ENCODE data around the gene ORAI1. TPM values are rescaled to one million over a fixed set of nuclear protein-coding genes. Genes with fewer than 3 reads are reported as not detected.

The ORAI1 gene
- total and polyA plus RNA-seq, 12 donors = 1.8 to 18.1 (median 8.8) TPM

DNA sequence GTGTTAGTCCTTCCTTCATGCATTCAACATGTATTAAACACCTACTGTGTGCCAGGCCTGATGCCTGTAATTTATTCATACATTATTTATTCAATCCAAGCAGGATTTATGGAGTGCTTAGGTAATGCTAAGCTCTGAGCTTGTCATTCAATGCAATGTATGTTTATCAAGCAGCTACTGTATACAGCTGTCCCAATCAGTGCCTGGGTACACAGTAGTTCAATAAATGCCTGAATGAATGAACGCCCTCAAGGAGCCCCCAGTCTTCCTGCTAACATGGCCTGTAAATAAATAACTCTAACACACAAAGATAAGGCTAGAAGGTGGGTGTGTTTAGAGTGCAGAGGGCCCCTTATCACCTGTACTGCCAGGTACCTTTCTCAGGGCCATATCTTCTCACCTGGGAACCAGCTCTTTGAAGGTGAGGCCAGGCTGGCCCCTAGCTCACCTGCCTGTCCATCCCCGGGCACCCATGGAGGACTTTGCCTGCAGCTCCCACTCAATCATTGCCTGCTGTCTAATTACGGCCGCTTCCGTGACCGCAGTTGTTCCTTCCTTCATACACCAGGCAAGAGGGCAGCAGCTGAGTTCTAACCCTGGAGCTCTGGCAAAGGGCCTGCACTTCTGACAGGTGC is 25.5 kb upstream of the ORAI1 start:
- DNase-seq (no peak), ATAC-seq (no peak)
- Histone ChIP-seq H3K4me1 (no peaks in the 10 kb centered on the region), H3K36me3 (no peaks in the 10 kb centered on the region), H3K9me3 (no peaks in the 10 kb centered on the region), H3K4me3 (no peak overlapping the region), H3K27me3 (no peaks in the 10 kb centered on the region), H3K27ac (no peak overlapping the region)
- WGBS, 2 donors = 91 to 92% methylated on average over 6 of the region's 6 CpGs
- TF ChIP-seq CTCF (IDR thresholded peaks at IDR 0.05) = no peak
- intact Hi-C loops (cut with DNase I) = no loop called here

DNA sequence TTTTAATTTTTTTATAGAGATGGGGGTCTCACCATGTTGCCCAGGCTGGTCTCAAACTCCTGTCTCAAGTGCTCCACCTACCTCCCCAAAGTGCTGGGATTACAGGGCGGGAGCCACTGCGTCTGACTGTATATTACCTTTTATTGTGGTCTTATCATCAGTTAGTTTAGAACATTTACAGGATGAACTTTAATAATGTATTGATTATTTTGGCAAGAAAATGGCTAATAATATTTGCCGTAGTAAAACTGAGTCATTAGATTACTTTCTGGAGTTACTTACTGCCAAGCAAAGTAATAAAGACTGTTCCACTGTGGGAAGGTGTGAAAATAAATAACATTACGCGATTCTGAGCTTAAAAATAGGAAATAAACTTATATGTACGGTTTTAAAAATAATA is 23.6 kb upstream of the ORAI1 start:
- DNase-seq (no peak), ATAC-seq (no peak)
- Histone ChIP-seq H3K36me3 (no peaks in the 10 kb centered on the region), H3K27me3 (no peaks in the 10 kb centered on the region), H3K27ac (no peak overlapping the region), H3K9me3 (no peaks in the 10 kb centered on the region), H3K4me3 (no peak overlapping the region), H3K4me1 (no peaks in the 10 kb centered on the region)
- TF ChIP-seq CTCF (IDR thresholded peaks at IDR 0.05) = no peak
- intact Hi-C loops (cut with DNase I) = no loop called here
- WGBS, 2 donors = 94 to 95% methylated on average over 6 of the region's 6 CpGs

DNA sequence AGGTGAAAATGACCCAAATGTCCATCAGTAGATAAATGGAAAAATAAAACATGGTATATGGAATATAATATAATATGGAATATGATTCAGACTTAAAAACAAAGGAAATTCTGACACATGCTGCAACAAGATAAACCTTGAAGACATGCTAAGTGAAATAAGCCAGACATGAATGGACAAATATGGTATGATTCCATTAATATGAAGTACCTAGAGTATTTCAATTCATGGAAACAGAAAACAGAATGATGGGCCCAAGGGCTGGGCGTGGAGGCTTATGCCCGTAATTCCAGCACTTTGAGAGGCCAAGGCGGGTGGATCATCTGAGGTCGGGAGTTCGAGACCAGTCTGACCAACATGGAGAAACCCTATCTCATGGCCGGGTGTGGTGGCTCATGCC is 22.7 kb upstream of the ORAI1 start:
- Histone ChIP-seq H3K27ac (no peak overlapping the region), H3K4me1 (no peaks in the 10 kb centered on the region), H3K4me3 (no peak overlapping the region), H3K36me3 (no peaks in the 10 kb centered on the region), H3K27me3 (no peaks in the 10 kb centered on the region), H3K9me3 (no peaks in the 10 kb centered on the region)
- DNase-seq (no peak), ATAC-seq (no peak)
- TF ChIP-seq CTCF (IDR thresholded peaks at IDR 0.05) = no peak
- intact Hi-C loops (cut with DNase I) = no loop called here
- 88 to 94% methylated on average over 6 of the region's 6 CpGs for WGBS, 2 donors

DNA sequence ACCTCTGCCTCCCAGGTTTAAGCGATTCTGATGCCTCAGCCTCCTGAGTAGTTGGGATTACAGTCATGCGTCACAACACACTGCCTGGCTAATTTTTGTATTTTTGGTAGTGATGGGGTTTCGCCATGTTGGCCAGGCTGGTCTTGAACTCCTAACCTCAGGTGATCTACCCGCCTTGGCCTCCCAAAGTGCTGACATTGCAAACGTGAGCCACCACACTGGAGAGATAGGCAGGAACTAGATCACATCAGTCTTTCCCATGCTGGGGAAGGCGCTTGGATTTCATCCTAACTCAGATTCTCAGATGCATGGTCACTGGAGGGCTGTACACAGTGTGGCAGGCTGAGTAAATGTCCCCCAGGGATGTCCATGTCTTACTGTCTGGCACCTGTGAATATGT is 18.0 kb upstream of the ORAI1 start:
- Histone ChIP-seq H3K36me3 (no peaks in the 10 kb centered on the region), H3K4me1 (peaks cover 0 to 16% (median 12%) of the 10 kb centered on the region in 9 donors), H3K4me3 (no peak overlapping the region), H3K9me3 (no peaks in the 10 kb centered on the region), H3K27ac (no peak overlapping the region), H3K27me3 (no peaks in the 10 kb centered on the region)
- 90 to 93% methylated on average over 6 of the region's 6 CpGs for WGBS, 2 donors
- no peak for DNase-seq
- no peak for TF ChIP-seq CTCF (IDR thresholded peaks at IDR 0.05)
- no peak for ATAC-seq
- intact Hi-C loops (cut with DNase I) = no loop called here
